HEK293 (cell line): ENCODE results near the gene ABCF1.

Source experiments
- EGR2 ChIP-seq: fragments of 450-650 bp; formaldehyde crosslinking; IDR thresholded peaks from 2 replicates; pipeline ENCODE4 v1.5.1; 2016; ENCODE audit warnings: low read depth, missing biosample characterization, missing genetic modification characterization
- GLIS1 ChIP-seq: fragments of 450-650 bp; formaldehyde crosslinking; IDR thresholded peaks from 2 replicates; pipeline ENCODE4 v1.5.1; 2016; ENCODE audit warnings: missing biosample characterization, missing genetic modification characterization
- HOXC10 ChIP-seq: sonication (generic); formaldehyde crosslinking; IDR thresholded peaks from 2 replicates; pipeline ENCODE4 v1.8.1; 2023; ENCODE audit warnings: mild to moderate bottlenecking, missing genetic modification reagents
- IKZF3 ChIP-seq: fragments of 450-650 bp; IDR thresholded peaks from 2 replicates; pipeline ENCODE4 v1.5.0; 2018; ENCODE audit warnings: missing biosample characterization, mild to moderate bottlenecking, missing genetic modification characterization, moderate library complexity
- KLF17 ChIP-seq: fragments of 450-650 bp; formaldehyde crosslinking; IDR thresholded peaks from 2 replicates; pipeline ENCODE4 v1.5.1; 2016; ENCODE audit warnings: missing biosample characterization, missing genetic modification characterization
- MEIS1 ChIP-seq: sonication (generic); formaldehyde crosslinking; IDR thresholded peaks from 2 replicates; pipeline ENCODE4 v1.8.1; 2022; ENCODE audit warnings: missing genetic modification reagents, mild to moderate bottlenecking, borderline replicate concordance
- MZF1 ChIP-seq: fragments of 450-650 bp; formaldehyde crosslinking; IDR thresholded peaks from 2 replicates; pipeline ENCODE4 v1.5.1; 2017; ENCODE audit warnings: missing biosample characterization, missing genetic modification characterization, borderline replicate concordance
- PRDM1 ChIP-seq: fragments of 450-650 bp; formaldehyde crosslinking; IDR thresholded peaks from 2 replicates; pipeline ENCODE4; 2016; ENCODE audit warnings: missing biosample characterization, missing genetic modification characterization
- RBAK ChIP-seq: fragments of 450-650 bp; formaldehyde crosslinking; IDR thresholded peaks from 2 replicates; pipeline ENCODE4 v1.5.1; 2016; ENCODE audit warnings: missing biosample characterization, missing genetic modification characterization
- SP3 ChIP-seq: fragments of 450-650 bp; formaldehyde crosslinking; IDR thresholded peaks from 2 replicates; pipeline ENCODE4 v1.5.1; 2016; ENCODE audit warnings: missing biosample characterization, missing genetic modification characterization
- ZBTB1 ChIP-seq: fragments of 450-650 bp; formaldehyde crosslinking; IDR thresholded peaks from 2 replicates; pipeline ENCODE4 v1.5.1; 2016; ENCODE audit warnings: missing biosample characterization, missing genetic modification characterization
- ZNF10 ChIP-seq: fragments of 450-650 bp; formaldehyde crosslinking; IDR thresholded peaks from 2 replicates; pipeline ENCODE4 v1.5.1; 2017; ENCODE audit warnings: missing biosample characterization, missing genetic modification characterization
- ZNF114 ChIP-seq: fragments of 450-650 bp; formaldehyde crosslinking; IDR thresholded peaks from 2 replicates; pipeline ENCODE4 v1.5.0; 2017; ENCODE audit warnings: missing biosample characterization, missing genetic modification characterization
- ZNF146 ChIP-seq: fragments of 450-650 bp; formaldehyde crosslinking; IDR thresholded peaks from 2 replicates; pipeline ENCODE4 v1.5.1; 2016; ENCODE audit warnings: missing biosample characterization, missing genetic modification characterization
- ZNF155 ChIP-seq: fragments of 450-650 bp; formaldehyde crosslinking; IDR thresholded peaks from 2 replicates; pipeline ENCODE4 v1.5.1; 2016; ENCODE audit warnings: missing biosample characterization, missing genetic modification characterization
- ZNF175 ChIP-seq: fragments of 450-650 bp; formaldehyde crosslinking; IDR thresholded peaks from 2 replicates; pipeline ENCODE4 v1.5.1; 2016; ENCODE audit warnings: missing biosample characterization, missing genetic modification characterization
- ZNF202 ChIP-seq: fragments of 450-650 bp; formaldehyde crosslinking; IDR thresholded peaks from 2 replicates; pipeline ENCODE4 v1.5.1; 2016; ENCODE audit warnings: missing biosample characterization, missing genetic modification characterization, borderline replicate concordance
- ZNF211 ChIP-seq: fragments of 450-650 bp; formaldehyde crosslinking; IDR thresholded peaks from 2 replicates; pipeline ENCODE4 v1.5.1; 2016; ENCODE audit warnings: low read depth, missing biosample characterization, missing genetic modification characterization
- ZNF239 ChIP-seq: fragments of 450-650 bp; formaldehyde crosslinking; IDR thresholded peaks from 2 replicates; pipeline ENCODE4 v1.5.1; 2016; ENCODE audit warnings: missing biosample characterization, missing genetic modification characterization
- ZNF266 ChIP-seq: fragments of 450-650 bp; formaldehyde crosslinking; IDR thresholded peaks from 2 replicates; pipeline ENCODE4 v1.5.1; 2016; ENCODE audit warnings: missing biosample characterization, missing genetic modification characterization, low read depth
- ZNF311 ChIP-seq: fragments of 450-650 bp; formaldehyde crosslinking; IDR thresholded peaks from 2 replicates; pipeline ENCODE4 v1.5.1; 2017; ENCODE audit warnings: missing biosample characterization, missing genetic modification characterization, borderline replicate concordance
- ZNF324 ChIP-seq: fragments of 450-650 bp; formaldehyde crosslinking; IDR thresholded peaks from 2 replicates; pipeline ENCODE4 v1.5.1; 2016; ENCODE audit warnings: missing biosample characterization, missing genetic modification characterization
- ZNF366 ChIP-seq: fragments of 450-650 bp; formaldehyde crosslinking; conservative IDR thresholded peaks from 2 replicates; pipeline ENCODE4 v1.5.1; 2016; ENCODE audit warnings: missing biosample characterization, missing genetic modification characterization
- ZNF449 ChIP-seq: fragments of 450-650 bp; formaldehyde crosslinking; IDR thresholded peaks from 2 replicates; pipeline ENCODE4 v1.5.1; 2017; ENCODE audit warnings: missing biosample characterization, mild to moderate bottlenecking, missing genetic modification characterization, moderate library complexity
- ZNF548 ChIP-seq: fragments of 450-650 bp; formaldehyde crosslinking; IDR thresholded peaks from 2 replicates; pipeline ENCODE4 v1.5.1; 2016; ENCODE audit warnings: missing biosample characterization, missing genetic modification characterization
- ZNF555 ChIP-seq: fragments of 450-650 bp; formaldehyde crosslinking; conservative IDR thresholded peaks from 2 replicates; pipeline ENCODE4 v1.5.1; 2017; ENCODE audit warnings: missing biosample characterization, mild to moderate bottlenecking, missing genetic modification characterization, inconsistent platforms
- ZNF776 ChIP-seq: fragments of 450-650 bp; formaldehyde crosslinking; IDR thresholded peaks from 2 replicates; pipeline ENCODE4 v1.5.0; 2017; ENCODE audit warnings: missing biosample characterization, missing genetic modification characterization, borderline replicate concordance
- ZNF791 ChIP-seq: fragments of 450-650 bp; formaldehyde crosslinking; IDR thresholded peaks from 2 replicates; pipeline ENCODE4 v1.5.1; 2016; ENCODE audit warnings: missing biosample characterization, missing genetic modification characterization
- ZNF837 ChIP-seq: fragments of 450-650 bp; formaldehyde crosslinking; IDR thresholded peaks from 2 replicates; pipeline ENCODE4 v1.5.1; 2016; ENCODE audit warnings: missing biosample characterization, missing genetic modification characterization
- TF ChIP-seq, protein P1 (sequence below): fragments of 450-650 bp; formaldehyde crosslinking; IDR thresholded peaks from 2 replicates; pipeline ENCODE4 v1.5.1; 2016; ENCODE audit warnings: missing biosample characterization, missing genetic modification characterization
- TF ChIP-seq, protein P2 (sequence below): fragments of 450-650 bp; formaldehyde crosslinking; optimal IDR thresholded peaks from 2 replicates; pipeline ENCODE3; 2016; ENCODE audit warnings: missing biosample characterization, mild to moderate bottlenecking, missing genetic modification characterization
- TF ChIP-seq, protein P3 (sequence below): fragments of 450-650 bp; formaldehyde crosslinking; IDR thresholded peaks from 2 replicates; pipeline ENCODE4 v1.5.1; 2016; ENCODE audit warnings: missing biosample characterization, missing genetic modification characterization
- TF ChIP-seq, protein P4 (sequence below): fragments of 450-650 bp; formaldehyde crosslinking; IDR thresholded peaks from 2 replicates; pipeline ENCODE4 v1.5.1; 2016; ENCODE audit warnings: missing biosample characterization, missing genetic modification characterization

The ABCF1 gene

DNA sequence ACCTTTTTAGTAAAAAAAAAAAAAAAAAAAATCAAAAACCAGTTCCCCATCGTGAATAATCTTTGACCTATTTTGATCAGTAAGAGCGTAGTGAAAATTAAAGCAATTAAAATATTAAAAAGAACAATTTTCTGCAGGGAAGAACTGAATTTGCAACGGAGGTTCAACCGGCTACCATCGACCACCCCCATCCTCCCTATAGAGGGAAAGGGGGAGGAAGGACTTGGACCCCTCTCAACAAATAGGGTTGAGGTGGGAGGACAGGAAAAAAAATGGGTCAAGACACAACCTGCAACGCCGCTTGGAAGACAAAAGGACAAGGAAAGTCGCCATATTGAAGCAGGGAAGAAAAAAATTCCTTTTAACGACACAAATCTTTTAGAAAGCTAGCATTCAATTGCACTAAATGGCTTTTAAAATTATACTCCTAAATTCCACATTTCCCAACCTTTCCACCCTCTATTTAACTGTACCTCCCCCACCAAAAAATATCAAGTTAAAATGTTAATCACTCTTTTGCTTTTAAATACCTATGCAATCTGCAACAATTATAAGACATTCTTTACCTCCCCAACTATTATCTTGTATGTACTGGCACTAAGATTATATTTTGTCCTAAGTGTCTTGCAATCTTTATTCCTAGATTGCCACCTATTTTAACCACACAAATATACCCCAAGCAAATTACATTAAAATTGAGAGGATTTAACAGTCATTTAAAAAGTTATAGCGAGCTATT, 44.1 kb downstream of the ABCF1 start (continued):
- TF ChIP-seq ZBTB1, result no peak
- TF ChIP-seq MZF1 (tag by site-specific recombination), result no peak
- peak; percentile 5; the same call in 1 of the 2 replicates for TF ChIP-seq ZNF146 (tag by site-specific recombination)
- TF ChIP-seq, protein P1, sequence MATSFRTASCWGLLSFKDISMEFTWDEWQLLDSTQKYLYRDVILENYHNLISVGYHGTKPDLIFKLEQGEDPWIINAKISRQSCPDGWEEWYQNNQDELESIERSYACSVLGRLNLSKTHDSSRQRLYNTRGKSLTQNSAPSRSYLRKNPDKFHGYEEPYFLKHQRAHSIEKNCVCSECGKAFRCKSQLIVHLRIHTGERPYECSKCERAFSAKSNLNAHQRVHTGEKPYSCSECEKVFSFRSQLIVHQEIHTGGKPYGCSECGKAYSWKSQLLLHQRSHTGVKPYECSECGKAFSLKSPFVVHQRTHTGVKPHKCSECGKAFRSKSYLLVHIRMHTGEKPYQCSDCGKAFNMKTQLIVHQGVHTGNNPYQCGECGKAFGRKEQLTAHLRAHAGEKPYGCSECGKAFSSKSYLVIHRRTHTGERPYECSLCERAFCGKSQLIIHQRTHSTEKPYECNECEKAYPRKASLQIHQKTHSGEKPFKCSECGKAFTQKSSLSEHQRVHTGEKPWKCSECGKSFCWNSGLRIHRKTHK (tag by site-specific recombination), result no peak
- TF ChIP-seq ZNF449 (tag by site-specific recombination), result 0 out of 2 replicates have a peak, but pooled peaks have one; percentile 11
- TF ChIP-seq RBAK (tag by site-specific recombination), result no peak
- no peak for TF ChIP-seq ZNF776 (tag by site-specific recombination)
- TF ChIP-seq, protein P2, sequence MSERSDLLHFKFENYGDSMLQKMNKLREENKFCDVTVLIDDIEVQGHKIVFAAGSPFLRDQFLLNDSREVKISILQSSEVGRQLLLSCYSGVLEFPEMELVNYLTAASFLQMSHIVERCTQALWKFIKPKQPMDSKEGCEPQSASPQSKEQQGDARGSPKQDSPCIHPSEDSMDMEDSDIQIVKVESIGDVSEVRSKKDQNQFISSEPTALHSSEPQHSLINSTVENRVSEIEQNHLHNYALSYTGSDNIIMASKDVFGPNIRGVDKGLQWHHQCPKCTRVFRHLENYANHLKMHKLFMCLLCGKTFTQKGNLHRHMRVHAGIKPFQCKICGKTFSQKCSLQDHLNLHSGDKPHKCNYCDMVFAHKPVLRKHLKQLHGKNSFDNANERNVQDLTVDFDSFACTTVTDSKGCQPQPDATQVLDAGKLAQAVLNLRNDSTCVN, result no peak
- TF ChIP-seq ZNF324 (tag by site-specific recombination), result peak; percentile 40
- no peak for TF ChIP-seq MEIS1 (CRISPR knock-in tag)
- TF ChIP-seq PRDM1 (tag by site-specific recombination), result peak; percentile 65
- TF ChIP-seq ZNF202 (tag by site-specific recombination), result no peak
- TF ChIP-seq ZNF10, result no peak
- TF ChIP-seq SP3 (tag by site-specific recombination), result peak; percentile 59; the same call in 1 of the 2 replicates
- TF ChIP-seq GLIS1 (tag by site-specific recombination), result no peak
- TF ChIP-seq IKZF3 (tag by site-specific recombination), result peak; percentile 81
- peak; percentile 84 for TF ChIP-seq ZNF366 (tag by site-specific recombination)
- no peak for TF ChIP-seq ZNF837 (tag by site-specific recombination)
- no peak for TF ChIP-seq ZNF266 (tag by site-specific recombination)
- TF ChIP-seq ZNF791 (tag by site-specific recombination), result no peak
- 0 out of 2 replicates have a peak, but pooled peaks have one; percentile 18 for TF ChIP-seq EGR2 (tag by site-specific recombination)
- TF ChIP-seq, protein P3, sequence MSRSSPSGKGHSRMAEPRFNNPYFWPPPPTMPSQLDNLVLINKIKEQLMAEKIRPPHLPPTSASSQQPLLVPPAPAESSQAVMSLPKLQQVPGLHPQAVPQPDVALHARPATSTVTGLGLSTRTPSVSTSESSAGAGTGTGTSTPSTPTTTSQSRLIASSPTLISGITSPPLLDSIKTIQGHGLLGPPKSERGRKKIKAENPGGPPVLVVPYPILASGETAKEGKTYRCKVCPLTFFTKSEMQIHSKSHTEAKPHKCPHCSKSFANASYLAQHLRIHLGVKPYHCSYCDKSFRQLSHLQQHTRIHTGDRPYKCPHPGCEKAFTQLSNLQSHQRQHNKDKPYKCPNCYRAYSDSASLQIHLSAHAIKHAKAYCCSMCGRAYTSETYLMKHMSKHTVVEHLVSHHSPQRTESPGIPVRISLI, result peak; percentile 98
- no peak for TF ChIP-seq ZNF211 (tag by site-specific recombination)
- no peak for TF ChIP-seq HOXC10 (CRISPR knock-in tag)
- TF ChIP-seq ZNF239 (tag by site-specific recombination), result no peak
- no peak for TF ChIP-seq KLF17 (tag by site-specific recombination)
- TF ChIP-seq ZNF311 (tag by site-specific recombination), result no peak
- TF ChIP-seq ZNF114 (tag by site-specific recombination), result no peak
- TF ChIP-seq ZNF155 (tag by site-specific recombination), result no peak
- TF ChIP-seq, protein P4, sequence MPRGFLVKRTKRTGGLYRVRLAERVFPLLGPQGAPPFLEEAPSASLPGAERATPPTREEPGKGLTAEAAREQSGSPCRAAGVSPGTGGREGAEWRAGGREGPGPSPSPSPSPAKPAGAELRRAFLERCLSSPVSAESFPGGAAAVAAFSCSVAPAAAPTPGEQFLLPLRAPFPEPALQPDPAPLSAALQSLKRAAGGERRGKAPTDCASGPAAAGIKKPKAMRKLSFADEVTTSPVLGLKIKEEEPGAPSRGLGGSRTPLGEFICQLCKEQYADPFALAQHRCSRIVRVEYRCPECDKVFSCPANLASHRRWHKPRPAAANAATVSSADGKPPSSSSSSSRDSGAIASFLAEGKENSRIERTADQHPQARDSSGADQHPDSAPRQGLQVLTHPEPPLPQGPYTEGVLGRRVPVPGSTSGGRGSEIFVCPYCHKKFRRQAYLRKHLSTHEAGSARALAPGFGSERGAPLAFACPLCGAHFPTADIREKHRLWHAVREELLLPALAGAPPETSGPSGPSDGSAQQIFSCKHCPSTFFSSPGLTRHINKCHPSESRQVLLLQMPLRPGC (tag by site-specific recombination), result no peak; the same call in none of the 2 replicates
- no peak for TF ChIP-seq ZNF175 (tag by site-specific recombination)
- TF ChIP-seq ZNF555 (tag by site-specific recombination), result no peak
- TF ChIP-seq ZNF548 (tag by site-specific recombination), result no peak
